RWPE1 (cell line): ENCODE results near the gene MAPK9.
A peak's percentile ranks its signal among the peaks of the same experiment; 100 is the strongest.

ENCODE experiments used
- CTCF ChIA-PET: fragments of 350-600 bp; sonication (Branson Sonifier 250); formaldehyde crosslinking; extraction: SDS; loops from one replicate; lab custom pipeline; 2021; lab: Yijun Ruan, JAX
- POLR2A ChIA-PET: fragments of 400-600 bp; formaldehyde crosslinking; extraction: SDS; loops from one replicate; lab custom pipeline; 2020; ENCODE audit warnings: antibody characterized with exemption; ENCODE audit not compliant: low non-redundant PET; lab: Yijun Ruan, JAX
- DNase-seq: peaks from one replicate; pipeline ENCODE4 v3.0.0; 2012; ENCODE audit warnings: low spot score
- H3K27ac ChIP-seq: fragments of 450-650 bp; 2 replicates; pipeline ENCODE4 v1.5.1; 2017
- CTCF ChIP-seq: fragments of 450-650 bp; conservative IDR thresholded peaks from 2 replicates; pipeline ENCODE4 v1.5.1; 2017; ENCODE audit warnings: low read depth, mild to moderate bottlenecking

MAPK9 gene

DNA sequence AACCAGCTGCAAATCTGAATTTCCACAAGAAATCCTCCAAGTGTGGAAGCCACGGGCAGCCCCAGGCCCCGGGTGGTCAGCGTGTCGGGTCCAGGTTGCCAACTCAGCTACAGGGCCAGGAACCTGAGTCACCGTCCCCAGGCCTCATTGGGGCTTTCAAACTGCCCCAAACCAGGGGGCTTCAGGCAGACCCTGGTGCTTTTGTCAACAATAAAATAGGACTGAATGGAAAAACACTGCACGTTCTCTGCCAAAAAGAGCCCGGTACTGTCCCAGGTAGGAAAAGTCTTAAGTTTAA, 37.2 kb upstream of the MAPK9 start:
- DNase-seq, result no peak
- TF ChIP-seq CTCF, result no peak
- H3K27ac ChIP-seq, result no peak overlapping the region
- ChIA-PET POLR2A (no interaction called here), CTCF (interaction anchor here (0.6 to 2.3 kb wide), 32 partner anchors 8 to 336 kb away, joined by 3 to 43 read pairs (median 5); no protein-coding TSS in a partner anchor)

- ChIA-PET POLR2A (no interaction called here), CTCF (interaction anchor here (0.5 to 2.3 kb wide), 39 partner anchors 9 to 336 kb away, joined by 3 to 43 read pairs (median 4); no protein-coding TSS in a partner anchor)
- H3K27ac ChIP-seq, result no peak overlapping the region
- TF ChIP-seq CTCF, result peak; percentile 91
- peak; percentile 76 for DNase-seq
Observed at GRCh38 chr5:180328296-180329137, 36.6 kb upstream of the MAPK9 start.

DNA sequence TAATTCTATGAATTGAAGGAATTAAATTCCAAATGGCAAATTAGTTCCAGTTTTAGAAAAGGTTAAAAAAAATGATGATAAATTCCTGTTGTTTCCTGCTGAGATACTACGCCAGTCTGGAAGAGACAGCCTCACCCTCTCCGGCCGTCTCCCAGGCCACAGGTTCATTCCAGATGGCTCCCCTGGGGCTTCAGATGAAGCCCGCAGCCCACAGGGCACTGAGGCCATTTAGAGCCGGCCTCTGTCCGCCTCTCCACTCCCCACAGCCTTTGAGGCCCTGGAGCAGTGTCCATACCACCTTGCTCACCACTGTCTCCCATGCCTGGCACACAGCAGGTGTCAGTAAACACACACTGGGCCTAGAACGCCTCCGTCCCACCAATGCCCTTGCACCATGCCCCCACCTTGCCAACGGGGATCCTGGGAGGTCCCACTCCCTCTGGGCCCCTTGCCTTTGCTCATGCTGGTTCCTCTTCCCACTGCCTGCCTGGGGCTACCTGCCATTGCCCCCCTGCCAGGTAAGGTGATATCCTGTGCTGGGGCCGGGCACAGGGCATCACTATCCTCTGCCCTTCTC, 35.2 kb upstream of the MAPK9 start:
- ChIA-PET CTCF (interaction anchor here (2.3 kb wide), 1 partner anchor 33 kb away, joined by 43 read pairs; no protein-coding TSS in a partner anchor), POLR2A (no interaction called here)

DNA sequence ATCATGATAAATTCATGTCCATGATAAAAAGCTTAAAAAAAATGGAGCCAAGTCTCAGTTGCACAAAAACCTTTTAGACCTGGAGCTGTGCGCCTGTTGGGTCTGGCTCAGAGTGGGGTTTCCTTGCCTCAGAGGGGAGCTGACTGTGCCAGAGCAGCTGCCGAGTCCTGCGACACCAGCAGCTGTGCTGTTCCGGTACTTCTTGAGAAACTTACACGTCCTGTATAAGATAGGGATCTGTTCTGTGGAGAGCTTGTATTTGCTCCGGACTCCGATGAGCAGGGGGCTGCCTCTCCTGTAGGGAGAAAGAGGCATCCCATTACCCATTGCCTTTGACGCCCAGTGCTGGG, 32.7 kb upstream of the MAPK9 start:
- TF ChIP-seq CTCF, result no peak
- DNase-seq, result no peak
- H3K27ac ChIP-seq, result no peak overlapping the region
- CTCF ChIA-PET, result interaction anchor here (0.8 to 2.1 kb wide), 3 partner anchors 9 to 416 kb away, joined by 3 to 10 read pairs (median 8); no protein-coding TSS in a partner anchor
- POLR2A ChIA-PET, result no interaction called here

More for the DNA sequence above, 35.2 kb upstream of the MAPK9 start:
- DNase-seq, result no peak
- no peak for TF ChIP-seq CTCF
- H3K27ac ChIP-seq, result no peak overlapping the region

- H3K27ac ChIP-seq, result no peak overlapping the region
- CTCF ChIA-PET, result interaction anchor here (0.6 to 2.1 kb wide), 4 partner anchors 8 to 416 kb away, joined by 3 to 10 read pairs (median 6); no protein-coding TSS in a partner anchor
- POLR2A ChIA-PET, result interaction anchor here (0.6 to 0.9 kb wide), 2 partner anchors 8 to 35 kb away, joined by 3 to 4 read pairs; no protein-coding TSS in a partner anchor
- TF ChIP-seq CTCF, result no peak
- no peak for DNase-seq
Observed at GRCh38 chr5:180323941-180324600, 32.2 kb upstream of the MAPK9 start.

GRCh38 chr5:180323160-180323559, 31.3 kb upstream of the MAPK9 start:
- DNase-seq, result no peak
- ChIA-PET POLR2A (no interaction called here), CTCF (interaction anchor here (0.6 kb wide), 1 partner anchor 30 kb away, joined by 3 read pairs; no protein-coding TSS in a partner anchor)
- TF ChIP-seq CTCF, result no peak
- no peak overlapping the region for H3K27ac ChIP-seq
